Activated T-cell treated with anti-CD3 and anti-CD28 coated beads, Interleukin-2, amount 50 U/mL, for 24 hours (primary cell): ENCODE measurements around the gene LRRC2.

Source experiments
- DNase-seq: peaks from one replicate; pipeline ENCODE4 v3.0.0-alpha.2; 2020
- H3K27ac Mint-ChIP-seq: 2 replicates; pipeline ENCODE4 v1.8.0; 2020; ENCODE audit warnings: mild to moderate bottlenecking, mixed read lengths
- H3K27me3 Mint-ChIP-seq: 2 replicates; pipeline ENCODE4 v1.8.0; 2020; ENCODE audit warnings: mixed read lengths
- H3K36me3 Mint-ChIP-seq: 2 replicates; pipeline ENCODE4 v1.8.0; 2020; ENCODE audit warnings: low read depth, mixed read lengths
- H3K4me1 Mint-ChIP-seq: 2 replicates; pipeline ENCODE4 v1.8.0; 2020; ENCODE audit warnings: low read depth, mixed read lengths
- H3K4me3 Mint-ChIP-seq: 2 replicates; pipeline ENCODE4 v1.8.0; 2020; ENCODE audit warnings: mild to moderate bottlenecking, moderate library complexity, mixed read lengths
- H3K9me3 Mint-ChIP-seq: 2 replicates; pipeline ENCODE4 v1.8.0; 2020; ENCODE audit warnings: mixed read lengths

LRRC2 gene

DNA sequence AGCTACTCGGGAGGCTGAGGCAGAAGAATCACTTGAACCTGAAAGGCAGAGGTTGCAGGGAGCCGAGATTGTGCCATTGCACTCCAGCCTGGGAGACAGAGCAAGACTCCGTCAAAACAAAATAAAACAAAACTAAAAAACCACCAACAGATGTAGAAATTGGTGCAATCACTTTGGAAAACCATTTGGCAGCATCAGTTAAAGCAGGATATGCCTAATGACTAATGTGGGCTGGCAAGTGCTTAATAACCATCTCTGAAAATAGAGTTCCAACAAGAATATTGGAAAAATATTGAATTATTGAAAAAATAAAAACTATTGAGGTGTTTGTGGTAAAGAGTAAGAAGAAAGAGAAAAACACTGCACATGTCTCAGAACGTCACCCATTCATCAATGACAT lies 84.5 kb downstream of the LRRC2 start:
- DNase-seq = no peak
- peaks cover 25% of the 10 kb centered on the region for H3K27me3 Mint-ChIP-seq
- H3K4me1 Mint-ChIP-seq = no peaks in the 10 kb centered on the region
- H3K4me3 Mint-ChIP-seq = no peak overlapping the region
- H3K36me3 Mint-ChIP-seq = no peaks in the 10 kb centered on the region
- H3K27ac Mint-ChIP-seq = no peak overlapping the region
- no peaks in the 10 kb centered on the region for H3K9me3 Mint-ChIP-seq

DNA sequence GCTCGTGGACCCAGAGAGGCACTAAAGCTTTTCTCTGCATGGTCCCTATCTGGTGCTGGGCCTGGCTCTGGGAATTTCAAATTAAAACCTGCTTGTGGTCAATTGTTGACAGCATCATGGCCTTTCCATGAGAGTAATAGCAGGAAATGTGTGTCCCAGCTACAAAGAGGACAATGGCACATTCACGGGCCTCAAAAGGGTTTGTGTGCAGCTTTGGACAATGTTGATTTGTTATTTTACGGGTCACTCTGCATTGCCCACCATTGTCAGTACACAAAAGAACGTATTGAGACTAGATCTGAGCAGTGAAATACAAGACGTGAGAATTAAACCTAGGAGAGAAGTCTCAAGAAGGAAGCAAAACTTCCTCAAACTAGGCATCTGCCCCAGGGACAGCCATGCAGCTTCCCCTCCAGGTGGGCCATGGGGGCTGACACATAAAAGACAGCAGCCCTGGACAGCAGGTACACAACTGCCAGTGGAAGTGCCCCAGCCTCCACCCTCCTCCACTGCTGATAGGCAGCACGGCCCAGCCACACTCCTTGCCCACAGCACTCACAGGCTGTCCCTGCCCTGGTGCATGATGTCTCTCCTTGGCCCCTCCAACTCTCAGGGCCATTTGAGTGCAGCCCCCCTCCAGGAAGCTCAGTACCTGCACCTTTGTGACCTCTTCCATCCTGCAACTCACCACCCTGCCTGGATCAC lies 85.5 kb downstream of the LRRC2 start:
- Mint-ChIP-seq H3K36me3 (no peaks in the 10 kb centered on the region), H3K27me3 (peaks cover 25% of the 10 kb centered on the region), H3K4me3 (no peak overlapping the region), H3K27ac (no peak overlapping the region), H3K9me3 (peaks cover under 1% of the 10 kb centered on the region), H3K4me1 (no peaks in the 10 kb centered on the region)
- no peak for DNase-seq

DNA sequence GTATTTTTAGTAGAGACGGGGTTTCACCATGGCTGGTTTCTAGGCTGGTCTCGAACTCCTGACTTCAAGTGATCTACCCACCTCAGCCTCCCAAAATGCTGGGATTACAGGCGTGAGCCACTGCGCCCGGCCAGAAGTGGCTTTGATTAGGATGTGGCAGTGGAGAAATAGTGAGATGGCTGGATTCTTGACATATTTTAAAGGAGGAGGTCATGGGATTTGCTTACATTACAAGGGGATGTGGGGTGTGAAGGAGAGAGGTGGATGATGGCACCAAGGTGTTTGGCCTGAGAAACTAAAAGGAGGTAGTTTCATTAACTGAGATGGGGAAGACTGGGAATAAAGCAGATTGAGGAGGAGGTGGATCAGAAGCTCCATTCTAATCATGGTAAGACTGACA lies 86.4 kb downstream of the LRRC2 start:
- Mint-ChIP-seq H3K27ac (no peak overlapping the region), H3K4me1 (no peaks in the 10 kb centered on the region), H3K27me3 (peaks cover 33% of the 10 kb centered on the region), H3K36me3 (no peaks in the 10 kb centered on the region), H3K9me3 (peaks cover 9% of the 10 kb centered on the region), H3K4me3 (no peak overlapping the region)
- no peak for DNase-seq

DNA sequence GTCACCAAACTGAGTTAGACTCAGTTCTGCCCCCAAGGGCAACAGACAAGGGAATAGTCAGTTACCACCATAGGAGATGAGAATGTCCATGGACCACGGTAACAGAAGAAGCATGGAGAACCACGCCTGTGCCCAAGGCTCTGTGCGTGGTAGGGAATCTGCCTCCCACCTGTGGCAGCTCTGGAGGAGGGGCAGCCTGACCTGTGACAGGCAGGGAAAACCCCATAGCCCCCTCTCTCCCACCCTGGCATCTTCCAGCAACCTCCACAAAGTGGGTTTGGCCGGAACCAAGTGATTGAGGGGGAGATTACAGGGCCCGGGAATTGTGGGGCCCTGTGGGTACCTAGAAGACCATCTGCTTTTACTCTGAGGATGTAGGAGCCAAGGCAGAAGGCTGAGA lies 87.1 kb downstream of the LRRC2 start:
- no peak for DNase-seq
- Mint-ChIP-seq H3K27ac (no peak overlapping the region), H3K4me1 (no peaks in the 10 kb centered on the region), H3K36me3 (no peaks in the 10 kb centered on the region), H3K4me3 (no peak overlapping the region), H3K9me3 (peaks cover 15% of the 10 kb centered on the region), H3K27me3 (peaks cover 33% of the 10 kb centered on the region)

DNA sequence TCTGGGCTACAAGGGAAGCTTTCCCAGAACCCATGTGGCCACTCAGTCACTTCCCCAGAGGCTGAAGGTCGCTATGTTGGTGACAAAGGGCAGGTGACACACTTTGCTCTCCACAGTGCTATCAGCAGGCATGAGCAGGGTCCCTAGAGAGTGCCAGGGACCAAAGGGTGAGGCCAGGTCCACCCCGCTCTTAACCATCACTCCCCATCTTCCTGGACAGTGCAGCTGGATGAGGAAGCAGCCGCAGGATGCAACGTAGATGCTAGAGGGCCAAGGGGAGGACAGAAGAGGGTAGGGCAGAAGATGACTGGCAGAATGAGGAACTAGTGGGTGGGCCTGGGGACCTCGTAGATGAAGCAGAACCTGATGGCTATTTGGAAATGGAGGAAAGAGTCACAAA lies 87.8 kb downstream of the LRRC2 start:
- Mint-ChIP-seq H3K4me1 (no peaks in the 10 kb centered on the region), H3K4me3 (no peak overlapping the region), H3K36me3 (no peaks in the 10 kb centered on the region), H3K27ac (no peak overlapping the region), H3K27me3 (peaks cover 36% of the 10 kb centered on the region), H3K9me3 (peaks cover 17% of the 10 kb centered on the region)
- DNase-seq = no peak

GRCh38 chr3:46477756-46478155 lies 88.3 kb downstream of the LRRC2 start:
- no peak for DNase-seq
- no peaks in the 10 kb centered on the region for H3K4me1 Mint-ChIP-seq
- peaks cover 41% of the 10 kb centered on the region for H3K27me3 Mint-ChIP-seq
- H3K9me3 Mint-ChIP-seq = peaks cover 17% of the 10 kb centered on the region
- no peak overlapping the region for H3K4me3 Mint-ChIP-seq
- no peaks in the 10 kb centered on the region for H3K36me3 Mint-ChIP-seq
- H3K27ac Mint-ChIP-seq = no peak overlapping the region

GRCh38 chr3:46477145-46477544 lies 89.0 kb downstream of the LRRC2 start:
- peaks cover 44% of the 10 kb centered on the region for H3K27me3 Mint-ChIP-seq
- no peak overlapping the region for H3K27ac Mint-ChIP-seq
- peaks cover 17% of the 10 kb centered on the region for H3K9me3 Mint-ChIP-seq
- no peak overlapping the region for H3K4me3 Mint-ChIP-seq
- no peak for DNase-seq
- no peaks in the 10 kb centered on the region for H3K4me1 Mint-ChIP-seq
- no peaks in the 10 kb centered on the region for H3K36me3 Mint-ChIP-seq

DNA sequence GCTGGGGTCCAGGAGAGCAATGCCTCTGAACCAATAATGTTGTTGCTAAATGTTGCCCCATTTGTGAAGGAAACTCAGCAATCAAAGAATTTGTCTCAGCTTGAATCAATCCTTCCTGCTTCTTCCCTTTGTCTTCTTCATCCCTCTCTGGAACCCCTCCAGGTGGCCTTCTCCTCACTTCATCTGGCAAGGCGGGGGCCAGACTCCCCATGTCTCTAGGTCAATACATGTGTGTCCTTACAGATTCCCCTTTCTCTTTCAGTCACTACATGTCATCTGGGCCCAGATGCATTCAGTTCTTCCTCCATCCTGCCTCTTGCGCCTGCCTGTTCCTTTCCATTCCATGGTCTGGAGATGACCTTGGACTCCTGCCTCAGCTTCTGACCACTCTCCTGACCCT lies 93.4 kb downstream of the LRRC2 start:
- no peaks in the 10 kb centered on the region for H3K36me3 Mint-ChIP-seq
- H3K9me3 Mint-ChIP-seq = peaks cover 17% of the 10 kb centered on the region
- H3K27me3 Mint-ChIP-seq = peaks cover 30% of the 10 kb centered on the region
- H3K4me1 Mint-ChIP-seq = no peaks in the 10 kb centered on the region
- H3K4me3 Mint-ChIP-seq = no peak overlapping the region
- DNase-seq = no peak
- H3K27ac Mint-ChIP-seq = no peak overlapping the region

- Mint-ChIP-seq H3K27ac (no peak overlapping the region), H3K9me3 (peaks cover 17% of the 10 kb centered on the region), H3K36me3 (no peaks in the 10 kb centered on the region), H3K4me3 (no peak overlapping the region), H3K27me3 (peaks cover 31% of the 10 kb centered on the region), H3K4me1 (no peaks in the 10 kb centered on the region)
- DNase-seq = no peak
Measured at GRCh38 chr3:46471371-46471914, 94.7 kb downstream of the LRRC2 start.

- Mint-ChIP-seq H3K27me3 (peaks cover 38% of the 10 kb centered on the region), H3K4me1 (no peaks in the 10 kb centered on the region), H3K36me3 (no peaks in the 10 kb centered on the region), H3K9me3 (peaks cover 17% of the 10 kb centered on the region), H3K4me3 (no peak overlapping the region), H3K27ac (no peak overlapping the region)
- DNase-seq = no peak
Measured at GRCh38 chr3:46470831-46471230, 95.3 kb downstream of the LRRC2 start.

- peaks cover 41% of the 10 kb centered on the region for H3K27me3 Mint-ChIP-seq
- H3K4me1 Mint-ChIP-seq = no peaks in the 10 kb centered on the region
- H3K9me3 Mint-ChIP-seq = peaks cover 9% of the 10 kb centered on the region
- H3K36me3 Mint-ChIP-seq = no peaks in the 10 kb centered on the region
- H3K27ac Mint-ChIP-seq = no peak overlapping the region
- no peak overlapping the region for H3K4me3 Mint-ChIP-seq
- no peak for DNase-seq
Measured at GRCh38 chr3:46469680-46470357, 96.3 kb downstream of the LRRC2 start.

GRCh38 chr3:46468753-46469600 lies 97.1 kb downstream of the LRRC2 start:
- no peaks in the 10 kb centered on the region for H3K36me3 Mint-ChIP-seq
- H3K27me3 Mint-ChIP-seq = peaks cover 46% of the 10 kb centered on the region
- no peak for DNase-seq
- H3K4me3 Mint-ChIP-seq = no peak overlapping the region
- no peak overlapping the region for H3K27ac Mint-ChIP-seq
- no peaks in the 10 kb centered on the region for H3K4me1 Mint-ChIP-seq
- H3K9me3 Mint-ChIP-seq = peaks cover 2% of the 10 kb centered on the region

DNA sequence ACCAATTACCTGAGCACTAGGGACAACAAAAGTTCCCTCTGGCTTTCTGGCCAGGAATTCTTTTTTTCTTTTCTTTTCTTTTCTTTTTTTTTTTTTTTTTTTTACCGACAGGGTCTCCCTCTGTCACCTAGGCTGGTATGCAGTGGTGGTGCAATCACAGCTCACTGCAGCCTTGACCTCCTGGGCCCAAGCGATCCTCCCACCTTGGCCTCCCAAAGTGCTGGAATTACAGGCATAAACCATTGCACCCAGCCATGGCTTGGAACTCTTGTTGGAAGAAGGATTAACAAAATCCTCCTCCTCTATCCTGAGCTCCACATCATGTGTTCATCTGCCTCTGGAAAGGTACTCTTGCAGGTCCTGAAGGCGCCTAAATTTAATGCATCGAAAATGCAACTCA lies 98.5 kb downstream of the LRRC2 start:
- no peaks in the 10 kb centered on the region for H3K9me3 Mint-ChIP-seq
- H3K36me3 Mint-ChIP-seq = no peaks in the 10 kb centered on the region

GRCh38 chr3:46466871-46467403 lies 99.2 kb downstream of the LRRC2 start:
- H3K36me3 Mint-ChIP-seq = no peaks in the 10 kb centered on the region
- H3K4me3 Mint-ChIP-seq = no peak overlapping the region
- H3K27me3 Mint-ChIP-seq = peaks cover 53% of the 10 kb centered on the region
- H3K27ac Mint-ChIP-seq = no peak overlapping the region
- no peaks in the 10 kb centered on the region for H3K4me1 Mint-ChIP-seq
- no peaks in the 10 kb centered on the region for H3K9me3 Mint-ChIP-seq
- no peak for DNase-seq

More for the DNA sequence above, 98.5 kb downstream of the LRRC2 start:
- Mint-ChIP-seq H3K27ac (no peak overlapping the region), H3K4me1 (no peaks in the 10 kb centered on the region), H3K27me3 (peaks cover 51% of the 10 kb centered on the region), H3K4me3 (no peak overlapping the region)
- no peak for DNase-seq
